H9 (cell line): ENCODE results near the gene MCU. TPM values are rescaled to one million over a fixed set of nuclear protein-coding genes. Genes with fewer than 3 reads are reported as not detected.
A peak's percentile ranks its signal among the peaks of the same experiment; 100 is the strongest.

Experiments used
- DNase-seq: peaks from one replicate; pipeline ENCODE4 v3.0.0-alpha.2; 2017
- H2AFZ ChIP-seq: one replicate; pipeline ENCODE4 v1.6.1; 2013; ENCODE audit warnings: mild to moderate bottlenecking, low read length, control low read depth, moderate library complexity
- H2AK5ac ChIP-seq: 2 replicates; pipeline ENCODE4 v1.6.1; 2013; ENCODE audit warnings: low read length, control low read depth, mixed read lengths; ENCODE audit not compliant: insufficient read length
- H2BK120ac ChIP-seq: one replicate; pipeline ENCODE4 v1.6.1; 2013; ENCODE audit warnings: low read depth, mild to moderate bottlenecking, low read length, control low read depth, inconsistent platforms; ENCODE audit not compliant: poor library complexity, severe bottlenecking
- H2BK12ac ChIP-seq: 2 replicates; pipeline ENCODE4 v1.6.1; 2013; ENCODE audit warnings: low read length, control low read depth, mixed read lengths, low read depth; ENCODE audit not compliant: insufficient read length
- H2BK15ac ChIP-seq: 2 replicates; pipeline ENCODE4 v1.6.1; 2013; ENCODE audit warnings: low read depth, low read length, control low read depth
- H2BK20ac ChIP-seq: one replicate; pipeline ENCODE4 v1.6.1; 2013; ENCODE audit warnings: low read depth, mild to moderate bottlenecking, low read length, control low read depth, inconsistent platforms; ENCODE audit not compliant: poor library complexity, severe bottlenecking
- H2BK5ac ChIP-seq: 2 replicates; pipeline ENCODE4 v1.6.1; 2013; ENCODE audit warnings: low read length, control low read depth, mixed read lengths; ENCODE audit not compliant: insufficient read length
- H3K14ac ChIP-seq: 2 replicates; pipeline ENCODE4 v1.6.1; 2013; ENCODE audit warnings: low read length, control low read depth; ENCODE audit not compliant: insufficient read depth
- H3K18ac ChIP-seq: 2 replicates; pipeline ENCODE4 v1.6.1; 2013; ENCODE audit warnings: low read depth, mild to moderate bottlenecking, mixed read lengths, low read length, control low read depth; ENCODE audit not compliant: insufficient read length
- H3K23ac ChIP-seq: 2 replicates; pipeline ENCODE4 v1.6.1; 2013; ENCODE audit warnings: low read length, control low read depth, mixed read lengths, low read depth; ENCODE audit not compliant: insufficient read length
- H3K23me2 ChIP-seq: 2 replicates; pipeline ENCODE4 v1.6.1; 2013; ENCODE audit warnings: low read depth, mild to moderate bottlenecking, mixed read lengths, low read length, control low read depth; ENCODE audit not compliant: insufficient read length, poor library complexity, severe bottlenecking
- H3K27ac ChIP-seq: 2 replicates; pipeline ENCODE4 v1.5.1; 2013; ENCODE audit warnings: low read length, control low read depth, mixed read lengths, low read depth; ENCODE audit not compliant: insufficient read length
- H3K27me3 ChIP-seq: 2 replicates; pipeline ENCODE4 v1.6.1; 2013; ENCODE audit warnings: low read length, control low read depth, inconsistent platforms; ENCODE audit not compliant: insufficient read depth
- H3K4ac ChIP-seq: 2 replicates; pipeline ENCODE4 v1.6.1; 2013; ENCODE audit warnings: low read depth, mild to moderate bottlenecking, control low read depth, inconsistent platforms, low read length, moderate library complexity
- H3K4me1 ChIP-seq: 2 replicates; pipeline ENCODE4 v1.6.1; 2013; ENCODE audit warnings: low read length, control low read depth, inconsistent platforms; ENCODE audit not compliant: insufficient read depth
- H3K4me2 ChIP-seq: 2 replicates; pipeline ENCODE4 v1.6.1; 2013; ENCODE audit warnings: low read length, control low read depth, mixed read lengths; ENCODE audit not compliant: insufficient read length, insufficient read depth
- H3K56ac ChIP-seq: 2 replicates; pipeline ENCODE4 v1.6.1; 2013; ENCODE audit warnings: low read depth, mild to moderate bottlenecking, mixed read lengths, low read length, control low read depth; ENCODE audit not compliant: insufficient read length
- H3K79me1 ChIP-seq: 2 replicates; pipeline ENCODE4 v1.6.1; 2013; ENCODE audit warnings: low read depth, mild to moderate bottlenecking, moderate library complexity, low read length, control low read depth, inconsistent platforms; ENCODE audit not compliant: insufficient read depth, poor library complexity, severe bottlenecking
- H3K79me2 ChIP-seq: 2 replicates; pipeline ENCODE4 v1.6.1; 2013; ENCODE audit warnings: low read length, control low read depth, inconsistent platforms; ENCODE audit not compliant: insufficient read depth
- H3K9ac ChIP-seq: 2 replicates; pipeline ENCODE4 v1.6.1; 2013; ENCODE audit warnings: low read length, control low read depth, mixed read lengths; ENCODE audit not compliant: insufficient read length; ENCODE audit errors: extremely low read depth
- H3K9me3 ChIP-seq: one replicate; pipeline ENCODE4 v1.6.1; 2013; ENCODE audit warnings: low read depth, low read length, inconsistent platforms; ENCODE audit not compliant: control insufficient read depth
- H3T11ph ChIP-seq: one replicate; pipeline ENCODE4 v1.6.1; 2013; ENCODE audit warnings: mild to moderate bottlenecking, low read length, control low read depth, inconsistent platforms
- H4K20me1 ChIP-seq: one replicate; pipeline ENCODE4 v1.6.1; 2013; ENCODE audit not compliant: control insufficient read depth, insufficient read length, insufficient read depth
- H4K5ac ChIP-seq: 2 replicates; pipeline ENCODE4 v1.6.1; 2013; ENCODE audit warnings: low read depth, mild to moderate bottlenecking, mixed read lengths, low read length, control low read depth; ENCODE audit not compliant: insufficient read length
- H4K8ac ChIP-seq: replicated peaks from 2 replicates; pipeline ENCODE4 v1.6.1; 2013; ENCODE audit warnings: low read length, control low read depth, mixed read lengths, low read depth; ENCODE audit not compliant: insufficient read length
- H4K91ac ChIP-seq: 2 replicates; pipeline ENCODE4 v1.6.1; 2013; ENCODE audit warnings: low read depth, mild to moderate bottlenecking, moderate library complexity, mixed read lengths, low read length, control low read depth; ENCODE audit not compliant: insufficient read length
- H3K27ac Mint-ChIP-seq, 3 experiments: 2 replicates in 2 of 3; 3 replicates in 1 of 3; pipeline ENCODE4 v1.8.0; 2020 to 2021; ENCODE audit warnings: mixed read lengths in 3 of 3, mild to moderate bottlenecking in 1 of 3, moderate library complexity in 1 of 3
- H3K27me3 Mint-ChIP-seq: 2 replicates; pipeline ENCODE4 v1.8.0; 2021; ENCODE audit warnings: low read depth, mild to moderate bottlenecking, moderate library complexity, mixed read lengths
- H3K36me3 Mint-ChIP-seq, 3 experiments: 2 replicates in 2 of 3; 3 replicates in 1 of 3; pipeline ENCODE4 v1.8.0; 2020 to 2021; ENCODE audit warnings: low read depth in 3 of 3, mixed read lengths in 3 of 3; ENCODE audit not compliant: insufficient read depth in 1 of 3
- H3K4me1 Mint-ChIP-seq, 2 experiments: 2 replicates each; pipeline ENCODE4 v1.8.0; 2020; ENCODE audit warnings: mixed read lengths in 2 of 2
- H3K4me3 Mint-ChIP-seq, 2 experiments: 2 replicates in 1 of 2; 3 replicates in 1 of 2; pipeline ENCODE4 v1.8.0; 2020 to 2021; ENCODE audit warnings: mild to moderate bottlenecking in 2 of 2, mixed read lengths in 2 of 2, moderate library complexity in 1 of 2
- H3K9me3 Mint-ChIP-seq, 2 experiments: 2 replicates in 1 of 2; 3 replicates in 1 of 2; pipeline ENCODE4 v1.8.0; 2020; ENCODE audit warnings: mild to moderate bottlenecking in 2 of 2, mixed read lengths in 2 of 2, moderate library complexity in 1 of 2
- WGBS: extraction: QIAGEN DNeasy Blood & Tissue Kit; methylation state at CpG from one replicate; pipeline ENCODE4 v1.1.7; 2013; ENCODE audit warnings: missing lambda C conversion rate, low lambda C conversion rate, mixed read lengths; ENCODE audit not compliant: insufficient read length; ENCODE audit errors: extremely low coverage; 5-methylcytosine and 5-hydroxymethylcytosine counted together
- total RNA-seq: library from RNA; stranded (reverse); gene quantifications from 2 replicates; pipeline ENCODE4 v1.2.1, GENCODE V29; 2021
- TF ChIP-seq, protein P1 (sequence below): fragments of 200-600 bp; sonication (generic); conservative IDR thresholded peaks from 3 replicates; pipeline ENCODE4 v1.8.0; 2021; ENCODE audit warnings: antibody characterized with exemption, mild to moderate bottlenecking

Gene MCU
- total RNA-seq, 1 experiment from 2014 or later: 36.6 TPM

DNA sequence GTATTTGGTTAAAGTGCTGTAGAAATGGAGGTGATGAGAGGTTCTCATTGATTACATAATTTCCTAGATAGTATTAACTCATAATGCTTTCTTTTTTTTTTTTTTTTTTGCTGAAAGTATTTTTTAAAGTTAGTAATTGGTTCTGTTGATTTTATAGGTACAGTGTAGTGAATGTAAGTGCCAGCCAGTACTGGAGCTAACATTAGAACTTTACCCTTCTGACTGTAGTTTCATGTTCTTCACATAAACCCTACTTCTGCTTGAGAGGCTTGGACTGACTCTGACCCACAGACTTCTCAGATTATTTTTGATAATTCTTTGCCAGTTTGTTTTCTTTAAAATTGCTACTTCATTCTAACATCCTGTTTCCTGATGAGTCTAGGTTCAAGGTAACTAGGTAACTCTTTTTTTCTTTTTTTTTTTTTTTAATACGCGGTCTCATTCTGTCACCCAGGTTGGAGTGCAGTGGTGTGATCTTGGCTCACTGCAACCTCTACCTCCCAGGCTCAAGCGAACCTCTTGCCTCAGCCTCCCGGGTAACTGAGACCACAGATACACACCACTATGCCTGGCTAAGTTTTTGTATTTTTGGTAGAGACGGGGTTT, 109.4 kb downstream of the MCU start:
- Histone ChIP-seq H3K4ac (no peak overlapping the region), H3K9me3 (no peaks in the 10 kb centered on the region), H4K5ac (no peak overlapping the region), H3K18ac (no peak overlapping the region), H2BK15ac (no peak overlapping the region), H3K23ac (no peak overlapping the region), H2AFZ (no peak overlapping the region), H4K91ac (no peak overlapping the region), H3K4me1 (no peaks in the 10 kb centered on the region; the same call in 1 of the 2 replicates), H3K27me3 (no peaks in the 10 kb centered on the region), H2AK5ac (no peak overlapping the region), H2BK120ac (no peak overlapping the region), H4K8ac (no peak overlapping the region), H2BK12ac (no peak overlapping the region), H3K79me1 (no peaks in the 10 kb centered on the region), H3K79me2 (no peaks in the 10 kb centered on the region; the same call in 1 of the 2 replicates), H3K23me2 (no peaks in the 10 kb centered on the region), H3K4me2 (no peak overlapping the region), H2BK5ac (no peak overlapping the region), H3K14ac (no peak overlapping the region), H3K56ac (no peak overlapping the region), H3T11ph (no peak overlapping the region), H3K27ac (no peak overlapping the region), H4K20me1 (no peaks in the 10 kb centered on the region), H3K9ac (no peak overlapping the region), H2BK20ac (no peak overlapping the region)
- TF ChIP-seq, protein P1, sequence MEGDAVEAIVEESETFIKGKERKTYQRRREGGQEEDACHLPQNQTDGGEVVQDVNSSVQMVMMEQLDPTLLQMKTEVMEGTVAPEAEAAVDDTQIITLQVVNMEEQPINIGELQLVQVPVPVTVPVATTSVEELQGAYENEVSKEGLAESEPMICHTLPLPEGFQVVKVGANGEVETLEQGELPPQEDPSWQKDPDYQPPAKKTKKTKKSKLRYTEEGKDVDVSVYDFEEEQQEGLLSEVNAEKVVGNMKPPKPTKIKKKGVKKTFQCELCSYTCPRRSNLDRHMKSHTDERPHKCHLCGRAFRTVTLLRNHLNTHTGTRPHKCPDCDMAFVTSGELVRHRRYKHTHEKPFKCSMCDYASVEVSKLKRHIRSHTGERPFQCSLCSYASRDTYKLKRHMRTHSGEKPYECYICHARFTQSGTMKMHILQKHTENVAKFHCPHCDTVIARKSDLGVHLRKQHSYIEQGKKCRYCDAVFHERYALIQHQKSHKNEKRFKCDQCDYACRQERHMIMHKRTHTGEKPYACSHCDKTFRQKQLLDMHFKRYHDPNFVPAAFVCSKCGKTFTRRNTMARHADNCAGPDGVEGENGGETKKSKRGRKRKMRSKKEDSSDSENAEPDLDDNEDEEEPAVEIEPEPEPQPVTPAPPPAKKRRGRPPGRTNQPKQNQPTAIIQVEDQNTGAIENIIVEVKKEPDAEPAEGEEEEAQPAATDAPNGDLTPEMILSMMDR: no peak
- H3K36me3 Mint-ChIP-seq: no peaks in the 10 kb centered on the region
- no peak for DNase-seq
- peaks cover 8 to 12% of the 10 kb centered on the region in 2 experiments for H3K4me1 Mint-ChIP-seq
- no CpG with 5 or more reads among the region's 5 CpGs for whole genome bisulfite sequencing
- H3K27ac Mint-ChIP-seq: 0 out of 7 replicates have a peak overlapping the region, but pooled peaks of 1 of the 3 experiments have one; percentile 30
- no peaks in the 10 kb centered on the region for H3K9me3 Mint-ChIP-seq
- H3K4me3 Mint-ChIP-seq: no peak overlapping the region
- H3K27me3 Mint-ChIP-seq: no peaks in the 10 kb centered on the region
